GM23338 (cell line): ENCODE results near the gene SMYD5. TPM values are rescaled to one million over a fixed set of nuclear protein-coding genes. Genes with fewer than 3 reads are reported as not detected.

ENCODE experiments used
- ATAC-seq: fragments of 200-7000 bp; cut with Tn5 transposase; 3 replicates; pipeline ENCODE4 v1.9.1; 2020
- DNase-seq: peaks from one replicate; pipeline ENCODE4 v3.0.0-alpha.2; 2015; ENCODE audit warnings: low spot score
- H2AFZ ChIP-seq: fragments of 200-600 bp; sonication (generic); 2 replicates; pipeline ENCODE4 v1.8.0; 2016; ENCODE audit warnings: antibody characterized with exemption, mild to moderate bottlenecking, moderate library complexity
- H3F3A ChIP-seq: fragments of 200-600 bp; sonication (generic); replicated peaks from 2 replicates; pipeline ENCODE4 v1.8.0; 2017; ENCODE audit warnings: antibody characterized with exemption, mixed run types, low read depth
- H3K27ac ChIP-seq: fragments of 200-600 bp; sonication (generic); 2 replicates; pipeline ENCODE4 v1.6.1; 2016; ENCODE audit warnings: low read depth
- H3K27me3 ChIP-seq: fragments of 200-600 bp; sonication (generic); 2 replicates; pipeline ENCODE4 v1.8.0; 2016; ENCODE audit warnings: mild to moderate bottlenecking, mixed run types, moderate library complexity; ENCODE audit not compliant: insufficient read depth
- H3K36me3 ChIP-seq: fragments of 200-600 bp; sonication (generic); 2 replicates; pipeline ENCODE4 v1.8.0; 2016; ENCODE audit warnings: mild to moderate bottlenecking; ENCODE audit not compliant: insufficient read depth
- H3K4me1 ChIP-seq: fragments of 200-600 bp; sonication (generic); 2 replicates; pipeline ENCODE4 v1.8.0; 2016; ENCODE audit warnings: mild to moderate bottlenecking, moderate library complexity; ENCODE audit not compliant: insufficient read depth
- H3K4me2 ChIP-seq: fragments of 200-600 bp; sonication (generic); 2 replicates; pipeline ENCODE4 v1.7.1; 2017; ENCODE audit warnings: mixed run types
- H3K4me3 ChIP-seq: fragments of 200-600 bp; sonication (generic); 2 replicates; pipeline ENCODE4 v1.6.1; 2016; ENCODE audit warnings: mixed run types
- H3K79me2 ChIP-seq: fragments of 200-600 bp; sonication (generic); replicated peaks from 2 replicates; pipeline ENCODE4 v1.8.0; 2017; ENCODE audit warnings: mild to moderate bottlenecking; ENCODE audit not compliant: insufficient read depth
- H3K9me2 ChIP-seq: fragments of 200-600 bp; sonication (generic); 2 replicates; pipeline ENCODE4 v1.8.0; 2017; ENCODE audit not compliant: insufficient read depth
- H4K20me1 ChIP-seq: fragments of 200-600 bp; sonication (generic); replicated peaks from 2 replicates; pipeline ENCODE4 v1.8.0; 2017; ENCODE audit warnings: mild to moderate bottlenecking; ENCODE audit not compliant: insufficient read depth
- H3K27ac Mint-ChIP-seq: 2 replicates; pipeline ENCODE4 v1.8.0; 2020; ENCODE audit warnings: inconsistent platforms, mild to moderate bottlenecking, moderate library complexity, mixed read lengths
- H3K27me3 Mint-ChIP-seq: 3 replicates; pipeline ENCODE4 v1.8.0; 2022; ENCODE audit warnings: low read depth, mild to moderate bottlenecking, moderate library complexity, mixed read lengths, inconsistent platforms; ENCODE audit not compliant: insufficient read depth, poor library complexity
- H3K36me3 Mint-ChIP-seq: 3 replicates; pipeline ENCODE4 v1.8.0; 2021; ENCODE audit warnings: low read depth, mild to moderate bottlenecking, inconsistent platforms, moderate library complexity, mixed read lengths
- H3K4me1 Mint-ChIP-seq: 3 replicates; pipeline ENCODE4 v1.8.0; 2020; ENCODE audit warnings: mild to moderate bottlenecking, inconsistent platforms, mixed read lengths
- H3K4me3 Mint-ChIP-seq: 3 replicates; pipeline ENCODE4 v1.8.0; 2021; ENCODE audit warnings: moderate library complexity, mild to moderate bottlenecking, inconsistent platforms, mixed read lengths
- H3K9me3 Mint-ChIP-seq: 3 replicates; pipeline ENCODE4 v1.8.0; 2020; ENCODE audit warnings: moderate library complexity, mild to moderate bottlenecking, inconsistent platforms, mixed read lengths
- CREB1 ChIP-seq: fragments of 250-450 bp; sonication (Bioruptor Pico); IDR thresholded peaks from 2 replicates; pipeline ENCODE4 v1.5.0; 2020; ENCODE audit warnings: low read depth, mild to moderate bottlenecking, moderate library complexity
- CTCF ChIP-seq, 2 experiments: fragments of 200-600 bp in 1 of 2; sonication (generic) in 1 of 2; conservative IDR thresholded peaks; 2 replicates each; pipeline versions ENCODE4 v1.5.1 to v1.6.1; 2016 to 2017; ENCODE audit warnings: antibody characterized with exemption in 2 of 2, low read depth in 2 of 2, mild to moderate bottlenecking in 2 of 2, moderate library complexity in 1 of 2
- EZH2 ChIP-seq: fragments of 200-600 bp; sonication (generic); IDR thresholded peaks from one replicate; pipeline ENCODE4 v1.8.0; 2017; ENCODE audit warnings: antibody characterized with exemption, mild to moderate bottlenecking, low read depth; ENCODE audit not compliant: unreplicated experiment
- EZH2phosphoT487 ChIP-seq: fragments of 200-600 bp; sonication (generic); IDR thresholded peaks from one replicate; pipeline ENCODE4 v1.8.1; 2018; ENCODE audit warnings: antibody characterized with exemption; ENCODE audit not compliant: unreplicated experiment
- JUNB ChIP-seq: IDR thresholded peaks from one replicate; pipeline ENCODE4 v1.6.1; 2016; ENCODE audit warnings: antibody characterized with exemption; ENCODE audit not compliant: unreplicated experiment
- NANOG ChIP-seq: IDR thresholded peaks from 2 replicates; pipeline ENCODE4 v1.6.1; 2016; ENCODE audit warnings: antibody characterized with exemption, borderline replicate concordance
- POLR2AphosphoS5 ChIP-seq: IDR thresholded peaks from 2 replicates; pipeline ENCODE4 v1.6.1; 2016; ENCODE audit warnings: antibody characterized with exemption, low read depth
- REST ChIP-seq: IDR thresholded peaks from one replicate; pipeline ENCODE4 v1.6.1; 2018; ENCODE audit warnings: antibody characterized with exemption; ENCODE audit not compliant: unreplicated experiment
- STAT1 ChIP-seq: IDR thresholded peaks from one replicate; pipeline ENCODE4 v1.6.1; 2016; ENCODE audit warnings: antibody characterized with exemption; ENCODE audit not compliant: unreplicated experiment
- ZNF114 ChIP-seq: fragments of 250-450 bp; sonication (Bioruptor Pico); IDR thresholded peaks from 2 replicates; pipeline ENCODE4 v1.5.0; 2020; ENCODE audit warnings: mild to moderate bottlenecking, moderate library complexity
- ZNF331 ChIP-seq: fragments of 250-450 bp; sonication (Bioruptor Pico); IDR thresholded peaks from 2 replicates; pipeline ENCODE4 v1.5.0; 2020; ENCODE audit warnings: low read depth, mild to moderate bottlenecking, moderate library complexity
- polyA plus RNA-seq: library from polyadenylated mRNA; unstranded; fragments of >200 nt; fragmentation: Nextera tagmentation; extraction: Ambion mirVana; gene quantifications from 2 replicates; pipeline ENCODE4 v1.2.1, GENCODE V29; 2016
- total RNA-seq: library from RNA; depleted of rRNA; stranded (reverse); fragments of >200 nt; shearing (Covaris generic); gene quantifications from 2 replicates; pipeline ENCODE4 v1.2.3, GENCODE V29; 2014
- TF ChIP-seq, protein P1 (sequence below): IDR thresholded peaks from 2 replicates; pipeline ENCODE4 v1.6.1; 2016; ENCODE audit warnings: antibody characterized with exemption
- TF ChIP-seq, protein P2 (sequence below): fragments of 250-450 bp; sonication (Bioruptor Pico); IDR thresholded peaks from 2 replicates; pipeline ENCODE4 v1.5.0; 2020; ENCODE audit warnings: mild to moderate bottlenecking, moderate library complexity

The SMYD5 gene
- total and polyA plus RNA-seq, 2 experiments from 2014 or later: 20.5 to 45.8 TPM

DNA sequence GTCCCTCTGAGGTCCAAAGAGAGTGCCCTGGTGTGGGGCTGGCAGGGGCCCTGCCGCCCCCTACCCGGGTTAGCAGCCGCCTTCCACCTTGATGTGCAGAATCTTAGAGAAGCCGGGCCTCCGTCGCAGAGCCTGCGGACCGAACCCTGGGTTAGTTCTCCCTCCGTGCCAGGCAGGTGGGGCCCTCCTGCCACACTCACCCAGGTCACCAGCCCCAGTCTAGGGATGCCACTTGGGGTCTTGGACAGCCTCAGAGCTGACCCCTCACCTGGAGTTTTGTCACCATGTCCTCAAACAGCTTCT is 44.8 kb downstream of the SMYD5 start:
- no peak overlapping the region for H3K4me3 Mint-ChIP-seq
- H3K79me2 ChIP-seq: no peaks in the 10 kb centered on the region
- no peak overlapping the region for H3K27ac Mint-ChIP-seq
- no peaks in the 10 kb centered on the region for H3K27me3 ChIP-seq
- peaks cover 6% of the 10 kb centered on the region; the same call in 1 of the 2 replicates for H3F3A ChIP-seq
- no peaks in the 10 kb centered on the region; the same call in 1 of the 2 replicates for H3K36me3 ChIP-seq
- no peak overlapping the region for H3K4me2 ChIP-seq
- no peak overlapping the region for H3K27ac ChIP-seq
- peaks cover 24% of the 10 kb centered on the region; the same call in 2 of the 3 replicates for H3K4me1 Mint-ChIP-seq
- peaks cover 15% of the 10 kb centered on the region for H3K36me3 Mint-ChIP-seq
- H2AFZ ChIP-seq: no peak overlapping the region
- DNase-seq: no peak
- H3K9me3 Mint-ChIP-seq: no peaks in the 10 kb centered on the region
- H3K4me1 ChIP-seq: peaks cover 11% of the 10 kb centered on the region
- H3K27me3 Mint-ChIP-seq: peaks cover 12% of the 10 kb centered on the region
- TF ChIP-seq ZNF331 (CRISPR knock-in tag): no peak
- no peak for TF ChIP-seq CTCF (conservative IDR thresholded peaks at IDR 0.05; ENCODE audit: low read depth in 2 of 2)
- no peak for TF ChIP-seq EZH2
- TF ChIP-seq ZNF114: no peak
- TF ChIP-seq EZH2phosphoT487: no peak
- TF ChIP-seq JUNB: no peak
- no peak for TF ChIP-seq POLR2AphosphoS5
- no peak for TF ChIP-seq REST
- no peak for TF ChIP-seq STAT1
- TF ChIP-seq, protein P1, sequence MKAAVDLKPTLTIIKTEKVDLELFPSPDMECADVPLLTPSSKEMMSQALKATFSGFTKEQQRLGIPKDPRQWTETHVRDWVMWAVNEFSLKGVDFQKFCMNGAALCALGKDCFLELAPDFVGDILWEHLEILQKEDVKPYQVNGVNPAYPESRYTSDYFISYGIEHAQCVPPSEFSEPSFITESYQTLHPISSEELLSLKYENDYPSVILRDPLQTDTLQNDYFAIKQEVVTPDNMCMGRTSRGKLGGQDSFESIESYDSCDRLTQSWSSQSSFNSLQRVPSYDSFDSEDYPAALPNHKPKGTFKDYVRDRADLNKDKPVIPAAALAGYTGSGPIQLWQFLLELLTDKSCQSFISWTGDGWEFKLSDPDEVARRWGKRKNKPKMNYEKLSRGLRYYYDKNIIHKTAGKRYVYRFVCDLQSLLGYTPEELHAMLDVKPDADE: no peak
- TF ChIP-seq CREB1 (CRISPR knock-in tag): no peak
- TF ChIP-seq NANOG: no peak
- TF ChIP-seq, protein P2, sequence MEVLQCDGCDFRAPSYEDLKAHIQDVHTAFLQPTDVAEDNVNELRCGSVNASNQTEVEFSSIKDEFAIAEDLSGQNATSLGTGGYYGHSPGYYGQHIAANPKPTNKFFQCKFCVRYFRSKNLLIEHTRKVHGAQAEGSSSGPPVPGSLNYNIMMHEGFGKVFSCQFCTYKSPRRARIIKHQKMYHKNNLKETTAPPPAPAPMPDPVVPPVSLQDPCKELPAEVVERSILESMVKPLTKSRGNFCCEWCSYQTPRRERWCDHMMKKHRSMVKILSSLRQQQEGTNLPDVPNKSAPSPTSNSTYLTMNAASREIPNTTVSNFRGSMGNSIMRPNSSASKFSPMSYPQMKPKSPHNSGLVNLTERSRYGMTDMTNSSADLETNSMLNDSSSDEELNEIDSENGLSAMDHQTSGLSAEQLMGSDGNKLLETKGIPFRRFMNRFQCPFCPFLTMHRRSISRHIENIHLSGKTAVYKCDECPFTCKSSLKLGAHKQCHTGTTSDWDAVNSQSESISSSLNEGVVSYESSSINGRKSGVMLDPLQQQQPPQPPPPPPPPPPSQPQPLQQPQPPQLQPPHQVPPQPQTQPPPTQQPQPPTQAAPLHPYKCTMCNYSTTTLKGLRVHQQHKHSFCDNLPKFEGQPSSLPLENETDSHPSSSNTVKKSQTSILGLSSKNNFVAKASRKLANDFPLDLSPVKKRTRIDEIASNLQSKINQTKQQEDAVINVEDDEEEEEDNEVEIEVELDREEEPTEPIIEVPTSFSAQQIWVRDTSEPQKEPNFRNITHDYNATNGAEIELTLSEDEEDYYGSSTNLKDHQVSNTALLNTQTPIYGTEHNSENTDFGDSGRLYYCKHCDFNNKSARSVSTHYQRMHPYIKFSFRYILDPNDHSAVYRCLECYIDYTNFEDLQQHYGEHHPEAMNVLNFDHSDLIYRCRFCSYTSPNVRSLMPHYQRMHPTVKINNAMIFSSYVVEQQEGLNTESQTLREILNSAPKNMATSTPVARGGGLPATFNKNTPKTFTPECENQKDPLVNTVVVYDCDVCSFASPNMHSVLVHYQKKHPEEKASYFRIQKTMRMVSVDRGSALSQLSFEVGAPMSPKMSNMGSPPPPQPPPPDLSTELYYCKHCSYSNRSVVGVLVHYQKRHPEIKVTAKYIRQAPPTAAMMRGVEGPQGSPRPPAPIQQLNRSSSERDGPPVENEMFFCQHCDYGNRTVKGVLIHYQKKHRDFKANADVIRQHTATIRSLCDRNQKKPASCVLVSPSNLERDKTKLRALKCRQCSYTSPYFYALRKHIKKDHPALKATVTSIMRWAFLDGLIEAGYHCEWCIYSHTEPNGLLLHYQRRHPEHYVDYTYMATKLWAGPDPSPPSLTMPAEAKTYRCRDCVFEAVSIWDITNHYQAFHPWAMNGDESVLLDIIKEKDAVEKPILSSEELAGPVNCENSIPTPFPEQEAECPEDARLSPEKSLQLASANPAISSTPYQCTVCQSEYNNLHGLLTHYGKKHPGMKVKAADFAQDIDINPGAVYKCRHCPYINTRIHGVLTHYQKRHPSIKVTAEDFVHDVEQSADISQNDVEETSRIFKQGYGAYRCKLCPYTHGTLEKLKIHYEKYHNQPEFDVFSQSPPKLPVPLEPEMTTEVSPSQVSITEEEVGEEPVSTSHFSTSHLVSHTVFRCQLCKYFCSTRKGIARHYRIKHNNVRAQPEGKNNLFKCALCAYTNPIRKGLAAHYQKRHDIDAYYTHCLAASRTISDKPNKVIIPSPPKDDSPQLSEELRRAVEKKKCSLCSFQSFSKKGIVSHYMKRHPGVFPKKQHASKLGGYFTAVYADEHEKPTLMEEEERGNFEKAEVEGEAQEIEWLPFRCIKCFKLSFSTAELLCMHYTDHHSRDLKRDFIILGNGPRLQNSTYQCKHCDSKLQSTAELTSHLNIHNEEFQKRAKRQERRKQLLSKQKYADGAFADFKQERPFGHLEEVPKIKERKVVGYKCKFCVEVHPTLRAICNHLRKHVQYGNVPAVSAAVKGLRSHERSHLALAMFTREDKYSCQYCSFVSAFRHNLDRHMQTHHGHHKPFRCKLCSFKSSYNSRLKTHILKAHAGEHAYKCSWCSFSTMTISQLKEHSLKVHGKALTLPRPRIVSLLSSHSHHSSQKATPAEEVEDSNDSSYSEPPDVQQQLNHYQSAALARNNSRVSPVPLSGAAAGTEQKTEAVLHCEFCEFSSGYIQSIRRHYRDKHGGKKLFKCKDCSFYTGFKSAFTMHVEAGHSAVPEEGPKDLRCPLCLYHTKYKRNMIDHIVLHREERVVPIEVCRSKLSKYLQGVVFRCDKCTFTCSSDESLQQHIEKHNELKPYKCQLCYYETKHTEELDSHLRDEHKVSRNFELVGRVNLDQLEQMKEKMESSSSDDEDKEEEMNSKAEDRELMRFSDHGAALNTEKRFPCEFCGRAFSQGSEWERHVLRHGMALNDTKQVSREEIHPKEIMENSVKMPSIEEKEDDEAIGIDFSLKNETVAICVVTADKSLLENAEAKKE (CRISPR knock-in tag): no peak
- ATAC-seq: no peak
- H4K20me1 ChIP-seq: peaks cover 15% of the 10 kb centered on the region
- H3K4me3 ChIP-seq: no peak overlapping the region
- no peaks in the 10 kb centered on the region for H3K9me2 ChIP-seq
